ENCODE measurements around the gene MTHFS.
"Not testable (repeated sequence)": the region's sequence is repeated elsewhere in the genome, so short reads cannot be mapped to it uniquely, and the experiment has no call there.

Gene MTHFS

DNA sequence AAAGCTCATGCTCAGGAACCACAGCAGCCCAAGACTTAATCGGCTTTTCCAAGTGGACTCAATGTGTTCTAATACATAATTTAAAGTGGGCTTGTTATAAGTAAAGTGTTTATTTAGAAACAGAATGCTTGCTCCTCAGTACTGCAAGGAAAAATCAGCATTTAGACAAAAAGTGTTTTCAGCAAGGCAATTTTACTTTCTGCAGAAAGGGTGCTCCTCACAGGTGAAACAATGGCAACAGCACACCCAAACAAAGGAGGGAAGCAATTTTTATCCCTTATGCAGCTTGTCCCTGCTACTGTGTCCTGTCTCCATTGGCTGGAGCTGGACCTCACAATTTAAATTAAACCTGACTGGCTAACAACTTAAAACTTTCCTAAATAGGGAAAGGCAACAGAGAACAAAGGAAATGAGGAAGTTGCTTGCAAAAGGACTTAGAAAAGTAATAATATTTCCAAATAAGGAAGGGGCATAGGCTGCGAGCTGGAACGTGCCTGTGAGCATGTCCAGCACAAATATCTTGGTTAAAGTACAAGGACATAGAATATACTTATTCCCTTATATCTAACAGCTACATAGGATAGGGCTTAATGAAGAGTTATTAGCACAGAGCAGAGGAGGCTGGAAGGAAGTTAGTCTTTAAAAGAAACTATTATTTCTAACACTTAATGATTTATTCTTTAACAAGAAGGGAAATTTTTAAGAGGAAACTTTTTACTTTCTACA is 19.1 kb upstream of the MTHFS start:
- not testable (repeated sequence) for DNase-seq

DNA sequence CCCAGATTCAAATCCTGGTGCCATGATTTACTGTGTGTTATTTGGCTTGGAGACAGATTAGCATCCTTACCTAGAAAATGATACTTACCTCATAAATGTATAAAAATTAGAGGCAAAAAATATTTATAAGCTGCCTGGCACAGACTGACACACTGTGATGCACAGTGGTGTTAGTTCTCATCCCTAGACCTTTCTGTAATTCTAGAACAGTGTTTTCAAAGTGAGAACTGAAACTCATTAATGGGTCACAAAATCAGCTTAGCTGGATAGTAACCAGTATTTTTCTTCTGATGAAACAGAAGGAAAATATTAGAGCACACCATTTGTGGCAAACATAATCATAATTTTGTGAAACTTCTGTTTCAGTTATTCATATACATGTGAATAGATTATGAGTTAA is 17.9 kb upstream of the MTHFS start:
- no peak for DNase-seq

DNA sequence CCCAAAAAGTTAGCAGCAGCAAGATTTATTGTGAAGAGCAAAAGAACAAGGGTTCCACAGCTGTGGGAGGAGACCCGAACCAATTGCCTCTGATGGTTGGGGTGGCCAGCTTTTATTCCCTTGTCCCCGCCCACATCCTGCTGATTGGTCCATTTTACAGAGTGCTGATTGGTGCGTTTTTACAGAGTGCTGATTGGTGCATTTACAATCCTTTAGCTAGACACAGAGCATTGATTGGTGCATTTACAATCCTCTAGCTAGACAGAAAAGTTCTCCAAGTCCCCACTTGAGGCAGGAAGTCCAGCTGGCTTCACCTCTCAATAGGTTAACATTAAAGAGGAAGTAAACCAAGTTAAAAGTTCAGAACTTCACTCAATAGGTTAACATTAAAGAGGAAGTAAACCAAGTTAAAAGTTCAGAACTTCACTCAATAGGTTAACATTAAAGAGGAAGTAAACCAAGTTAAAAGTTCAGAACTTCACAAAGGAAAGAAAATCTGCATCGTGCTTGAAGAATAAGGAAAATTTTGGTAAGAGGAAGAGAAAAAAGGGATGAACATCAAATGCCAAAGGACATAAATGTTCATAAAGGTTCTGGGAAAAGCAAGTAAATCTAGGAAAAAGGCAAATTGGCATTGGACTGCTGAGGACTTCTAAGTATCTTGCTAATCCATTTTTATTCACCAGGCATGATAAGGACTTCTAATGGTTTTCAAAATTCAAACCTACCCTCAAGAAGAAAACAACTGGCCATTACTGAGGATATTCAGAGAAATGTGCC is 12.9 kb upstream of the MTHFS start:
- DNase-seq: not testable (repeated sequence)

DNA sequence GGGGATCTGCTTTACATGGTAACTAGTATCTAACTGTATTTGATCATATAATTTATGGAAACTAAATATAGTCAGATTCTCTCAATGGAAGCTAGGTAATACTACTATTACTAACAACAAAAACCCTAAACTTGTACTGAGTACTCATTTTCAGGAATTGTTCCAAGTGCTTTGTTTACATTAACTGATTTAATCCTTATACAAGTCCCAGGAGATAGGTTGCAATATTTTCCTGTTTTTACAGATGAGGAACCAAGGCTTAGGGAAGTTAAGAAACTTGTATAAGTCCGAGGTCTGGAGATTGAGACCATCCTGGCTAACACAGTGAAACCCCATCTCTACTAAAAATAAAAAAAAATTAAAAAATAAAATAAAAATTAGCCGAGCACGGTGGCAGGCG is 7.5 kb upstream of the MTHFS start:
- no peak for DNase-seq

DNA sequence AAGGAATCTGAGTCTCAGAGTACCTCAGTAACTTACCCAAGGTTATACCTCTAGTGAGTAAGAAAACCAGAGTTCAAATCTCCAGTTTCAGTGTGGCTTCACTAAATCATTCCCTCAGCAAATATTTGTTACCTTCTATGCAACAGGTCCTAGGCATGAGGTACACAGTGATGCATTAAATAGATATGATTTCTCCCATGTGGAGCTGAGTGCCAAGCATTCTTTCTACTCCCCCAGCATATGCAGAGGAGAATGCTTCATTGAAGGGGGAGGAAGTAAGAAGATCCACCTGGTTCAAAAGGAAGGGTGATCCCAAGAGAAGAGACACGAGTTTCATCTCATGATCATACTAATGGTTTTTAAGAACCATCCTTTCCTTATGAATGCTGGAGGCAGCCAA is 6.8 kb upstream of the MTHFS start:
- DNase-seq: no peak

DNA sequence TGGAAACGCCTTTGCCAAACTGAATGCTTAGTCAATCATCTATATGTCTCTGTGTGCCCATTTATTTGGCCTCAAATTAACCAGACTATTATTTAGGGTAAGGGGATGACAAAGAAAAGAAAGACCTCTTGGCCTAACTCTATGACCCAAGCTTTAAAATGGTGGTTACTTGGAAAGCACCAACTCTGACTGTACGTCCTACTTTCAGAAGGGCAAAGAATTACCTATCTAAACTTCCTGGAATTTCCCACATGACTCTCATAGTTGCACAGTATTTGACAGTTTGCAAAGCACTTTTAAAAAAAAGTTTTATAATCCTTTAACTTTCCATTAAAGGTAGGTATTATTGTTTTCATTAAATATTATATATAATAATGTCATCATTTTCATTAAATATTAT is 6.3 kb upstream of the MTHFS start:
- DNase-seq: no peak

DNA sequence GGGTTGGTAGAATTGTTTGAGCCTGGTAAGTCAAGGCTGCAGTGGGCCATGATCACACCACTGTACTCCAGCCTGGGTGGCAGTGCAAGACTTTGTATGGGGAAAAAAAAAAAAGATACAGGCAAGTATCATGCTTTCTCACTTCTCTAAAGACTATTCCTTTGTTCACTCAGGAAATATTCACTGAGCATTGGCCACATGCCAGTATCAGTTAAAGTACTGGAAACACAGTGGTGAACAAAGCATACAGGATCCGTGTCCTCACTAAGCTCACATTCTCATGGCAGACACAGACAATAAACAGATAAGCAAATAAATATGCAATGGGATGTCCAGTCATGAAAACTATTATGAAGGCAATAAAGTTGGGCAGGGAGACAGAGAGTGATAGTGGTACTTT is 5.1 kb upstream of the MTHFS start:
- no peak for DNase-seq

DNA sequence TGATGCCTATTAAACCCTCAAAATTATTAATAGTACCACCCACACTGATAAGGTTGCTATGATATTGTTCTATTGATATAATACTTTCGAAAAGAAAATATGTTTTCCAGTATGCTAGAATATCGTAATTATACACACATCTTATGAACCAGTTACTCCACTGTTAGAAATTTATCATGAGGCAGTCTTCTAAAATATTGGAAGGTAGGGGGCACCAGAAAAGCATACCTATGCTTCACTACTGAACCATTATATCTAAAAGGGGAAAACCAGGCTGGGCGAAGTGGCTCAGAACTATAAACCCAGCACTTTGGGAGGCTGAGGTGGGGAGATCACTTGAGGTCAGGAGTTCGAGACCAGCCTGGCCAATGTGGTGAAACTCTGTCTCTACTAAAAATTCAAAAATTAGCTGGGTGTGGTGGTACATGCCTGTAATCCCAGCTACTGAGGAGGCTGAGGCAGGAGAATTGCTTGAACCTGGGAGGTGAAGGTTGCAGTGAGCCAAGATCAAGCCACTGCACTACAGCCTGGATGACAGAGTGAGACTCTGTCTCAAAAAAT is 4.1 kb upstream of the MTHFS start:
- not testable (repeated sequence) for DNase-seq

DNA sequence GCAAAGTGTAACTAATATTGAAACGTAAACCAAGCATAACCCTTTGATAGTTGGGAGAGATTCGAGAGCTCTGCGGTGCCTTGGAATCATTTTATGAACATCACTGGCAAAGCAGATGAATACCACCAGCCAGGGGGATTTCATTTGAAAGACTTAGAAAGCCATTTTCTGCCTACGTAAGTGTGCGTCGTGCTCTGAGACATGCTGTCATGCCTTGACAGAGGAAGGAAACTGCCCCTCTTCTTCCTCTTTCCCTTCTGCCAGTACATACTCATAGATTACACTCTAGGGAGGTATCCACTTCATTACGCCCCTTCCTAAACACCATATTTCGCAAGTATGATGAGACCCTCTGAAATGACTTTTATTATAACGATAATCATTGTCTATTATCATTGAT is 3.3 kb upstream of the MTHFS start:
- DNase-seq: no peak

DNA sequence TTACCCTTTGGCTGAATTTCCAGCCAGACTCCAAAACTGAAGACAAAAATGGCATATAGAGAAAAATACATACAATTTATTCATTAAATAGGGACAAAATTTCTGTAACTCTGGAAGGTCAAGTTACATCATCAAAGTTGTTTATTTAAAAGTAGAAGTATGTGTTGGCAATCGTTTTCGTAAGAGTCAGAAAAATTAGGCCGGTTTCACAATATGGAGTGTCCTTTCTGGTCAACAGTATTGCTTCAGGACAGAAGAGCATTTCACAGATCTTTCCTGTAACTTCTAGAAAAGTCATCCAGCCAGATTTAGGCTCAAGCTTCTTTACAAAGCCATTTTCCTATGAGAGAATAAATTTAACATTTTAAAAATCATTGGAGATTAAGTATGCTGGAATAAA is 2.0 kb upstream of the MTHFS start:
- DNase-seq: not testable (repeated sequence)

DNA sequence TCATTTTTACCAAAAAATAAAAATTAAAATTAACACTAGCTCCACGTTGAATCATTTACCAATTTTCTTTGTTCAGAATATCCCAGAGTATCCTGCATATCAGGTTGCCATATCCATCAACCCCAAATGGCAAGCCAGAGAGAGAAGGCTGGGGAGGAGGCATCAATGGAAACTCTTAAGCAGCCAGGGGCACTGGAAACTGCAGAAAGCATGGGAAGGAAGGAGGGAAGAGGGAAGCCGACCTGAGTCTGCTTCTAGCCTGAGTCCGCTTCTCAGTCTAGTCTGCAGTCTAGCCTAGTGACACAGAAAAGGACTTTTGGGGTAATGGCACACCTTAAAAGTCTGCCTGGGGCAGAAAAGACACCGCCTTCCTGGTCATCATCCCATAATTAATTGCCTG is 1.6 kb upstream of the MTHFS start:
- DNase-seq: no peak

DNA sequence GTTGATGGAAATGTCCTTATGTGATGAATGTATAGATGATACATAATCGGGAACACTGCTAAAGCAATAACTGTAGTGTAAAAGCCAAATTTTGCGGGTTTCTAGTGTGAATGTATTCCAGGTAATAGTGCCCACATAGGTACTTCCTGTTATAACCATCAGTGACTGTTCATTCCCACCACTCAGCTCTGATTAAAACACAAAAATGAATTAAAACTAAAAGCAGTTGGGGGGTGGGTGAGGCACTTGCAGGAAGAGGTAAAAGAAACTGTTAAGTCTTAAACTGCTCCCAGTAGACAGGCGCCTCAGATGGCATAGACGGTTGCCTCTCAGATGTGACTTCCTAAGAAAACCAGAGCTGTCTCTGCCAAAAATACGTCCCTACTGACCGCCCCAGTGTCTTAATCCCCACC is 893 bp upstream of the MTHFS start:
- no peak for DNase-seq

DNA sequence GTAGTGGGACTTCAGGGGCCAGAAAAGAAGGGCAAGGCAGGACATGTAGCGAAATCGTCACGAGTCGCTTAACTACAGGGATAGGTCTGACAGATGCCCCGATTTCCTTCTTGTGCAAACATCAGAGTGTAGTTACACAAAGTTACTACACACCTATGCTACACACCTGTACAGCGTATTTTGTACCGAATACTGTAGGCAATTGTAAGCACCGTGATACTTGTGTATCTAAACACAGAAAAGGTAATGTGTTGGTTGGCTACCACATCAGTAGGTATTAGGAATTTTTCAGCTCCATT is 515 bp upstream of the MTHFS start:
- DNase-seq: no peak

DNA sequence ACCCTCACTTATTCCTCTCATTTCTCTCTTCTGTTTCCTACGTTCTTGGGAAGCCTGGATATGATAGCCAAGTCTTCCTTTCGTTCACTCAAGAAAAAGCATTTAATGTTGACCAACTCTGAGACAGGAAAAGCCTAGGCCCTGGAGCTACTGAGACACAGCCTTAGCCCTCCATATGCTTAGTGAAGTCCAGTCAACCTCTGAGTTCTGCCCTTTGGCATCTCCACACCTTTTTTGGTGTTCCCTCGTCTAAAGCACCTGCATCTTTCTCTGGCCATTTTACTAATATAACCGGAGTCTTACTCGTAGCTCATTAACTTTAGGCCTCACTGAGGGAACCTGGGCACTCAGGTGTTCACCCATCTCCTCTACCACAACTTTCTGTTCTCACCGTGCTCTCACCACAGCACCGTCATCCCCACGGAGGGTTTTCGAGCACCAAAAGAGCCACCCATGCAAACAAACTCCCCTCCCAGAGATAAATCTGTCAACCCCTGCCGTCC is 632 bp downstream of the MTHFS start:
- no peak for DNase-seq

DNA sequence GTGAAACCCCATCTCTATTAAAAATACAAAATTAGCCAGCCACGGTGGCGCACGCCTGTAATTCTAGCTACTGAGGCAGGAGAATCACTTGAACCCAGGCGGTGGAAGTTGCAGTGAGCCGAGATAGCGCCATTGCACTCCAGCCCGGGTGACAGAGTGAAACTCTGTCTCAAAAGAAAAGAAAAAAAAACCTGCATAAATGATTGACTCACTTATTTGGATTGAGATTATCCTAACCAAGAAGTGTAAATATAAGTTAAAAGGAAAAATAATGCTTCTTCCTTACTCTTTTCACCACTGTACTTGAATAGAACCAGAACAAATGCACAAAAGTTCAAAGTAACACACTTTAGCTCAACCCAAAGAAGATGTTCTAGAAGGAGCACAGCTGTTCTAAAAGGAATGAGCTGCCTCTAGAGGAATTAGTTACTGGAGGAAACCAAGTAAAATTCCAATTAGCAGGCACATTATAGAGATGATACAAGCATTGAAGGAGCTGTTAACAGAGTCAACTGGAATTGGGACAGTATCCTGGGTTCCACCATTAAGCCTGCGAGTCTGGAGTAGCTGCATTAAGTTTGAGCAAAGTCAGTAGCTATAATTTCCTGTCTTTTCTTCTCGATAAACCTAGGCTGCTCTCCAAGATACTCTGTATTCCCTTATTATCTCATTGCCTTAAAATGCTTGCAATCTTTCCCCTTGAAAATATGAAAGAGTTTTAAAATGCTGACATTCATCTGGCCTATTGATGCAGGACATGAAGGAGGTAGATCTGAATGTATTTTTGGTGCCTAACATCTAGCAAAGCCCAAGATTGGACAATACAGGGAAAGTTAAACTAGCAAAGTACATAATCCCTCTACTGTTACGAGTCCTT is 9.5 kb downstream of the MTHFS start:
- DNase-seq: no peak

DNA sequence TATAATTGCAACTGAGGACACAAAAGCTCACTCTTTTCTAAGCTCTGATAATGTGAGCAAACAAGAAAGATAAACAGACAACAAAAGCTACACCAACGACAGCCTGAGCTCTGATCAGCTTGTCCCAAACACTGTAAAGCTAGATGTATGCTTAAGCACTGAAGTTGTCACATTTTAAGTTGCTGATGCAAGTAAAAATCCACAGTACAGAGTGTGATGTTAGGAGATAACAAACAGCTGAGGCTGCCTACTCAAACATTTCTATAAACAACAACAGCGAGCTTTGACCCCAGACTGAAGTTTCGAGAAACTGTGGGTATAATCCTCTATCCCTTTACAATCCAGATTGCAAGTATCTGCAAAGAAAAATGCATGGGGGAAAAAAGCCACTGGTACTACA is 10.7 kb downstream of the MTHFS start:
- no peak for DNase-seq

DNA sequence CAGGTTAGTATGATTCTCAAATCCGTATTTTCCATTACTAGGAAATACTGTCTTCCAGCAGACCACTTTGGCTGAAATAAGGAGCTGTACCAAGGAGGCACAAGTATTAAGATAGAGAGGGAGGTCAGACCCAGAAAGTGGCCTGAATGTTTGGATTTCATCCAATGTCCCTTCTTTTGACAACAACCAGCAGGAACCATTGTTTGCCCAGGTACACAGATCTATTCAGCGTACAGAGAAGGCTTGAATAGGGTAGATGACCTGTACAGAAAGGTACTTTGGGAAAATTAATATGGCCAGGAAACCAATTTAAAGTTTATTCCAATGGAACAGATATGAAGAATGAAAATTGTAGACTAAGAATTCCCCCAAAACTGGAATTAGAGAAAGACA is 12.6 kb downstream of the MTHFS start:
- DNase-seq: no peak

DNA sequence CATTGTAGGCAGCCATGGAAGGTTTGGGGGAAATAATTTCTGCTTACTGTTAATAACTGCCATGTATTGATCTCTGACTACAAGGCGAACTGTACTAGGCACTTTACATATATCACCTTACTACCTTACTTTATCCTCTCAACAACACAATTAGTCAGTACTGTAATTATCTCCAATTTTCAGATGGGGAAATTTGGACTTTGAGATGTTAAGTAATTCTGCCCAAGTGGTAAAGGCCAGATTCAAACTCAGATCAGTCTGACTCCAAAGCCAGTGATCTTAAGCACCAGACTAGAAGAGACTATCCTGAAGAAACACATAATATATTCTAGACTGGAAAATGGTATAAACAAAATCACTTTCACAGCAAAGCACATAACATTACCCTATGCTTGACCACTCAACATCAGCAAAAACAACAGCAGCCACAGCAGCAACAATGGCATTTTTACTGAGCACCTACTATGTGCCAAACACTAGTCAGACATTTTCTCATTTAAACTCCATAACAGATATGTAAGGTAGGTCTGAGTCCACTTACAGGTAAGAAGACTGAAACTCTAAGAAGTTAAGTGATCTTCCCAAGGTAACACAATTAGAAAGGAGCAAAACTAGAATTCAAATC is 13.1 kb downstream of the MTHFS start:
- DNase-seq: no peak

DNA sequence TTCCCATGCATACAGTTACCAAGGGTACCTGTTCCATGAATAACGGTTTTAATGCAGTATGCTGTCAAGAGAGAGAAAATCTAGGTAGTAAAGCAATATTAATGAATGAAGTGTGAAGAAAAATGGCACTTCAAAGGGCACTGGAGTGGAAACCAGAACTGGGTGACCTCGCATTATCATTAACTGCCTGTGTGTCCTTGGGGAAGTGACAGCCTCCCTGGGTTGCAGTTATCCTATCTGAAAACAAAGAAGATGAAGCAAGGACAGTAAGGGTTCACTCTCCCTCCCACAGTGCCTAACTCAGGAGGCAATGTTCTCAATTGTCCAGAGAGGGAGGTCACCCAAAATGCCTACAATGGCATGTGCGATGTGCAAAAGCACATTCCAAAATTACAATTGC is 15.1 kb downstream of the MTHFS start:
- no peak for DNase-seq

DNA sequence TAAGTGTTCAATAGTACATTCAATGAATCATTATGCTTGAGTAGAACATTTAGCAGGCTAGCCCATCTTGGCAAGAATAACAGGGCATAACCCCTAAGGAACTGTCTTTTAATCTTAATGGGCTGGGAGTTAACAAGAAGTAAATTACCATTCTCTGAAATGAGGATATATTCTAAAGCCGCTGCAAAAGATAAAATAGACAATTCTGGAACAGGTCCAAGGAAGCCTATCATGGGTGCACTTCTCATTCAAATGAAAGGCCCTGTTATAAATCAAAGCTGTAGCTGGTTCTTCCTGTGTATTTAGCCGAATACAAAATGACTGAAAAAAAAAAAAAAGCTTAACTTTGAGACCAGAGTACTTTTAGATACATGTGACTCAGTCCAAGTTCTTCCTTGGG is 15.6 kb downstream of the MTHFS start:
- no peak for DNase-seq

DNA sequence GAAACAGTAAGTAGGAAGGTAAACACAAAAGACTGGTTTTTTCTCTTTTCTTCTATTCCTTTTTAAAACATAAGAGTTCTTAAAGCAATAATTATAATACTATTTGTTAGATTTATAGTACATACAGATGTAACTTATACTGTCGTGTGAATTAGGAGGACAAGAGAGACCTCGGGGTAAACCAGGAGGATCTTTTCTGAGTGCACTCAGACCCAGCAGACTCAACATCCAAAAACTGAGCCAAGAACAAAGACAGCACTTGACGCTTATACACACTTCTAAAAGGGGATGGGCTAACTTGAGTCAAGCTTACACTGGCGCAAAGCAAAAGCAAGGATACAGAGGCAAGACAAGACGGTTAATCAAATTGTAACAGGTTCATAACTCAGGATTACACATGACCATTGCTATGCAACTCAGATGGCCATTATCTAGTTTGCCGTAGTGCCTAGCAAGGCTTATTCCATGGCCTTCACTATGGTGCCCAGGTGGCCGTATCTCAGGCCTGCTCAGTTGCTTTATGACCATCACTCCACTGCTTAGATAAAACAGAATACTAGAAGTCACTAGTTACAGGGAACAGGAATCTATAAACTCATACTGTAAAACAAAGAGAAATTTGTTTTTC is 18.6 kb downstream of the MTHFS start:
- no peak for DNase-seq

DNA sequence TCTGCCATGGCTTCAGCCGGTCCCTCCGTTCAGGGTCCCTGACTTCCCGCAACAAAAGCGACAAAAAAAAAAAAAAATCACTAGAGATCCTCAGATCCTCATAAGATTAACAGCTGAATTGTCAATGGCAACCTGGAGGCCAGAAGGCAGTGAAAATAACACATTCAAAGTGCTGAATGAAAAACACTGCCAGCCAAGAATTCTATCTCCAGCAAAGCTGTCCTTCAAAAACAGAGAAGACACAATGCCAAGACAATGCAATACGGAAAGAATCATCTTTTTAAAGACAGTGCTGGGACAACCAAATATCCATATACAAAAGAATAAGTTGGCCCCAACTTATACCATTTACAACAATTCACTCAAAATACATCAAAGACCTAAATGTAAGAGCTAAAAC is 21.6 kb downstream of the MTHFS start:
- no peak for DNase-seq

All from T1000 (cell line).